Activated CD4-positive, alpha-beta T cell treated with anti-CD3 and anti-CD28 coated beads, Interleukin-2, amount 50 U/mL, for 24 hours (primary cell): ENCODE data around the gene LZTS3.
"Not testable (repeated sequence)": the region's sequence is repeated elsewhere in the genome, so short reads cannot be mapped to it uniquely, and the experiment has no call there.

Source experiments
- DNase-seq, 2 donors: peaks; one replicate each; pipeline ENCODE4 v3.0.0-alpha.2; 2020; ENCODE audit warnings: low read depth in 1 of 2, low spot score in 1 of 2

Gene LZTS3

DNA sequence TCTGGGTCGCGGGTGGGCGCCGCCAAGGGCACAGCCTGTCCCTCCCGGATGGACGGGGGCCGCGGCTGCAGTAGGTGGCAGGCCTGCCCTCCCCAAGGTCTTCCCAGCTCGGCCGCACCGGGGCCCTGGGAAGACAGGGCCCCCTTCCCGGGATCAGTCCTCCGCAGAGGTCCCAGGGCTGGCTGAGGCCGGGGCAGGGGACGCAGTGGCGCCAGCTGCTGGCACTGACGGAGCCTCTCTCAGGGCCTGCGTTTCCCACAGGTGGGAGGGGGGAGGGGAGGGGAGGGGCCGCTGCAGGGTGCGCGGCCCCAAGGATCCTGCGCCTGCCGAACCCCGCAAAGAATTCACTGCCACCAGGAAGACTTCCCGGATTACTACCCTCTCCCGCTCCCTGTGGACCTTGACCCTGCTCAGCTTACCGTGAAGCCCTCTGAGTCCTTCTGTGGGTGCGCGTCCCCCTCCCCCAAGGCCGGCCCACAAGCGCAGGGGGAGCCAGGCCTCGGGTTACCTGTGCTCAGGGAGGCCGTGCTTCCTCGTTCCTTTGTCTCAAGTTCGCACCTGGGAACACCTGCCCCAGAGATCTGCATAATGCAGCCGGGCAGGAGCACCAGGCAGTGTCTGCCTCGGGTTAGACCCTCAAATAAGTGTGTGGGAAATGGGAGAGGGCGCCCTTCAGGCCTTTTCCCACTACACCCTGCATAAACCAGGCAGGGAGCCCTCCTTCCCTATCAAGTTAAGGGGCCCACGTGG is 5.1 kb downstream of the LZTS3 start:
- DNase-seq, result no peak

DNA sequence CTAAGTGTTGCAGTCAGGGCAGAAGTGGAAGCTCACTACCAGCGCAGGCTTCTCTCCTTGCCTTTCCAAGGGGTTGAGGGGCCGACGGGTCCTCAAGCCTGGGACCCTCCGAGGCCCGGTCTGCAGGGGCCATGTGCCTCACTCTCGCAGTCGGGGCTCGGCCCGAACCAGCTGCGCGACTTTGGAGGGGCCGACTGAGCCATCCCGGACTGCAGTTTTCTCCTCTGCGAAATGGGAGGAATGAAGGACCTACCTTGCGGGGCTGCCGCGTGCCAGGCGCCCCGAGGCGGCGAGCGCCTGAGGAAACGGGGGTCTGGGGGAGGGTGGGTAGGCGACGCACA is 5.6 kb downstream of the LZTS3 start:
- DNase-seq, result no peak

DNA sequence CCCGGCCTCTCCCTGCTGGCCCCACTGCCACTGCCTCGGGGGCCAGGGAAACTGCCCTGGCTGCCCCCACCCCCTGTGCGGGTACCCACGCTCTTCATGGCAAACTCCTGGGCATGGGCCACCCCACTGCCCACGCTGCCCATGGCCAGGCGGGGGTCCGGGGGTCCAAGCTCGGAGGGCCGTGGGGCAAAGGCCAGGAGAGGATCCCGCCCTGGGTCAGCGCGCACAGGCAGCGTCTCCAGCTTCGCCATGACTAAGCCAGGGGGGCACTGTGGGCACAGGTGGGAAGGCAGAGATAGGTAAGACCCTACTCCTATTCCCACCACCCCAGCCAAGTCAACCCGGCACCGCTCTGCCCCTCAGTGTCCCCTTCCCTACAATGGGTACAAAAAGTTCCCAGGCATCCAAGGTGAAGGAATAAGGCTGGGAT is 6.4 kb downstream of the LZTS3 start:
- DNase-seq, result no peak

GRCh38 chr20:3166338-3166912 is 6.9 kb downstream of the LZTS3 start:
- DNase-seq, result no peak

DNA sequence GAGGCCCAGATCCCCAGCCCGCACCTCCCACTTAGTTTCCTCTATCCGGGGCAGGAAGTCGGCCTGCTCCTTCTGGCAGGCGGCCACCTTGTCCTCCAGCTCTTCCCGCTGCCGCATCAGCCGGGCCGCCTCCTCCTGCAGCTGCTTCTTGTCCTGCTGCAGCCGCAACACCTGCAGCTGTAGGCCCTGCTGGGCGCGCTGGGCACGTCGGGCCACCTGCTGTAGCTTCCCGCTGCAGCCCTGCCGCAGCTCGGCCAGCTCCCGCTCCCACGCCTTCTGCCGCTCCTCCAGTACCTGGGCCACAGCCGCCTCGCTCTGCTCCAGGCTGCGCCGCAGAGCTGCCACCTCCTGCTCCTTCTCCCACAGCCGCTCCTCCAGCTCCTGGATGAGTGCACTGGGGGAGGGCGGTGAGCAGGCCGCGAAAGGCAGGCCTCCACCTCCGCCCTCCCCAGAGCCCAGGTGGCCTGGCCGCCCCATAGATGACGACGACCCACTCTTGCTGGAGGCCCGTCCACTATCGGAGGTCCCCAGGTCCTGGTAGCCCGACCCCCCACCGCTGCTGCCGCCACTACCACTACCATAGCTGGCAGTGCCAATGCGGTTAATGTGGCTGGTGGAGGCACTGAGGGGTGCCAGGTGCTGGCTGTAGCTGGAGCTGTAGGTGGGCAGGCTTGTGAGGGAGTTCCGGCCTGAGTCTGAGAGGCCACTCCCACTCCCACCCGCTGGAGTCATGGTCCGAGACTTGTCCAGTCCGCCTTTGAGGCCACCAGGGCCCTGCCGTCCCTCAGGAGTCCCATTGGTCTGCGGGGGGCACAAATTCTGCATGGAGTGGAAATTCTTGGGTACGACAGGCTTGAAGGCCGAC is 7.6 kb downstream of the LZTS3 start:
- DNase-seq, result no peak

DNA sequence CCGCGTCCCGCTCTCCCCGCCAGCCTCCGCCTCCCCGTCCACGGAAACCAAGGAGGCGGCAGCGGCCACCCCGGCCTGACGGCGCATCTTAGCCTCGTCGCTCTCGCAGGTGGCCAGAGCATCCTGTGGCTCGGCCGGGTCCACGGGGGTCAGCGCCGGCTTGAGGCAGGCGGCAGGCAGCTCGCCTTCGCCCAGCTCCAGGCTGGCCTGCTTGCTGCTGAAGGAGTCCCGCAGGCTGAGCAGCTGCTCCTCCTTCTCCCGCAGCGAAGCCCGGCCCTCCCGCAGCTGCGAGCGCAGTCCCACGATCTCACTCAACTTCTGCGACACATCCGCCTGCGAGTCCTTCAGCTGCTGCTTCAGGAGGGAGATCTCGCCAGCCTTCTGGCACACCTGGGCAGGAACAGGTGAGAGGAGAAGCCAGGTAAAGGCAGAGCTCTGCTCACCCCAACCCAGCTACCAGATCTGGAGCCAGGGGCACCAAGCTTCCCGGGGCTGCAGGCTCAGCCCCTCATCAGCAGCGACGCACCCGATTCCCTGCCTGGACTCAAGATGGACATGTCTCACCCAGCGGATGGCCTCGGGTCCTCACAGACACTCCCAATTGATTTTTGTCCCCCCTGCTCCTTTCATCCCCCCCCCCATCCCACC is 8.5 kb downstream of the LZTS3 start:
- DNase-seq, result no peak

DNA sequence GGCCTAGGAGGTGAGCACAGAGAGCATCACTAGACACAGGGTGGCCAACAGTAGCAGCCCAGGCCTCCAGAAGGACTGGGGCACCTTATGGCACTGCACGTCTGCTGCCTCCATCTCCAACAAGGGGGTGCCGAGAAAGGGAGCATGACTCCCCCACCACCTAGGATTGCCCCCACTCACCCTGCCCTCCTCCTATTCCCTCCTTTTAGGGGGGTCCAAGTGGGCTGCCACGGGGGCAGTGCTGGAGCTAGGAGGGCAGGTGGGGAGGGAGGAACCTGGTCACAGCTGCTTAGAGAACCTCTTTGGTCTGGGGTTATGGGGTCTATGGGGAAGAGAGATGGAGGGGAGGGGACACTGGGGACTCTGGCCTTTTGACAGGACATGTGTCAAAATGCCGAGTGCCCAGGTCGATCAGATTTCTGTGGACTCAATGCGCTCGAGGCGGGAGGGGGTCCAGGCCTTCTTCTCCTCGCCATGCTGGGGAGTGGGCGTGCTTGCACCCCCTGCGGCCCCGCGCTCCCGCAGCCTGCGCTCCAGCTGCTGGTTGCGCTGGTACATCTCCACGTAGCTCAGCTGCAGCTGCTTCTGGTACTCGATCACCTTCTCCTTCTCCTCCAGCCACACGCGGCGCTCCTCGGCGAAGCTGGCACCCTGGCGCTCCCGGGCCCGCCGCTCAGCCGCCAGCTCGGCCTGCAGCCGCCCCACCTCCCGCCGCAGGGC is 9.1 kb downstream of the LZTS3 start:
- no peak for DNase-seq

DNA sequence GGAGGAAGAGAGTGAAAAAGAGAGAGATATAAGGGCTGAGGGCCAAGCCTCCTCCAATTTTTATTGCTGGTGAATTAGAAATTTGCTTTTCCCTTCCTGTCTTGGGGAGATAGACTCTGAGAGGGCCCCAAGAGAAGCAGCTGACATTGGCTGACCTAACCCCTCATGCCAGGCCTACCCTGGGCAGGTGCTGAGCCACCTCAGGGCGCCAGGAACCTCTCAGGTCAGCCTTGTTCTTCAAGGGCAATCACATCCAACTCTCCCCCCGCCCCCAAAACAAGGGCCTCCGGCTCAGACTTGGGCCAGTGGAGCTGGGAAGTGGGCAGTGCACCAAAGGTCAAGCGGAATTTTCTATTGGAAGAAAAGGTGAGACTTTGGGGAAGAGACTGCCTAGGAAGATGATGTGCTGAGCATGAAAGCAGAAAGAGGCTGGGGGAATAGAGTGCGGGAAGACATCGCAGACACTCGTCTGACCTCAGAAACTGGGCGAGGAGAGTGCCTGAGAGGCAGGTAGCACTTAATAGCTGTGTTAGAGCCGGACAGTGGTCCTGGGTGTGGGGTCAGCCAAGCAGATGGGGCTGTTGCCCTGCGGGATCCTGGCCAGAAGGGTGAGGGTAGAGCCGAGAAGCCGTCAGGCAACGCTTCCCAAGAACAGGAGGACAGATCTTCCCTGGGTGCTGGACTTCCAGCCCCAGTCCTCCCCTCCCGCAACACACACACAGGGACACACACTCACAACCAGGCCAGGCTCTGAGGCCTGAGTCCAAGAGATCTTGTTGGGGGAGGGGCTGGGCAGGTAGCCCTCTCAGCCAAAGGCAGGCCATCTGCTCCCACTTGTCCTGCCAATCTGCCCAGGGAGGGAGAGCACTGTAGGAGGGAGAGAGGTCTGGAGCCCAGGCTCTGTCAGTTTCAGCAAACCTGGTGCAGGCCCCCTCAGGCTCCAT is 10.0 kb downstream of the LZTS3 start:
- DNase-seq, result no peak

DNA sequence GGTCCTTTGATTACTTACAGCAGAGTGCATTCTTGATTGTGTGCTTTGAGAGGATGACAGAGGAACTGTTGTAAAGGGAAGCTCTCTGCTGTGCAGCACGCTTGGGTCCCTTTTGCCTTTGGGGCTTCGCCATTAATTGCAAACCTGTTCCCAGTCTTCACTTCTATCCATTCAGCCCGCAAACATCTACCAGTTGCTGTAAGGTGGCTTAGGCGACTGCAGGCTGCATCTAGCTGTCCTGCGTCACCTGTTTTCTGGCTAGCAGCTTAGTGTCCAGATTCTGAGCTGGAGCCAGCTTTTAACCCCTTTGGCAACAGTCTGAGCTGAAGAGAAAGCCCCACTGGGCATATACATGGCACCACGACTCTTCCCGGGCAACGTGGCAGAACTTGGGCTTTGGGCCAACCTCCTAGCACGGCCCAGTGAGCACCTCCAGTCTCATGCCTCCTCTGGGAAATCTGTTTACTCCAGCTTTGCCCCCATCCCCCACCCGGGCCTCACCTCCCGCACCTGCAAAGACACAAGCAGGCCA is 11.2 kb downstream of the LZTS3 start:
- DNase-seq, result no peak

GRCh38 chr20:3161316-3162079 is 11.9 kb downstream of the LZTS3 start:
- no peak for DNase-seq

GRCh38 chr20:3160418-3160817 is 12.9 kb downstream of the LZTS3 start:
- no peak for DNase-seq

DNA sequence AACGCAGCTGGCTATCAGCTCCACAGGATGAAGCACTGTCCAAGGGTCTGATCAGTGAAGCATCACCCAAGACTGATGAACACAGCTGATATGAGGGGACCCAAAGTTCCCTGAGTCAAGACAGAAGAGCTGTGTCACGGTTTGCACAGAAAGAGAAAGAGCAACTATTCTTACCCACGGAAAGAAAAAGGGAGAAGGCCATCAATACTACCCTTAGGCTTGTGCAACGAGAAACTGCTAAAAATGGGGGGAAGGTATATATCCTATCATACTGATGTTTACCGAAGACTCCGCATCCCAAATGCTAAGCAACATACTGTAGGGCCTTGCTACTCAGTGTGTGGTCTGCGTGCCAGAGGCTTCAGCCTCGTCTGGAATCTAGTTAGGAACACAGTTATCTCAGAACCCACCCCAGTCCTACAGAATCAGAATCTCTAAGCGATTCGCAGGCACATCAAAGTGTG is 14.3 kb downstream of the LZTS3 start:
- DNase-seq, result no peak

- no peak for DNase-seq
Measured at GRCh38 chr20:3157817-3158216, 15.5 kb downstream of the LZTS3 start.

DNA sequence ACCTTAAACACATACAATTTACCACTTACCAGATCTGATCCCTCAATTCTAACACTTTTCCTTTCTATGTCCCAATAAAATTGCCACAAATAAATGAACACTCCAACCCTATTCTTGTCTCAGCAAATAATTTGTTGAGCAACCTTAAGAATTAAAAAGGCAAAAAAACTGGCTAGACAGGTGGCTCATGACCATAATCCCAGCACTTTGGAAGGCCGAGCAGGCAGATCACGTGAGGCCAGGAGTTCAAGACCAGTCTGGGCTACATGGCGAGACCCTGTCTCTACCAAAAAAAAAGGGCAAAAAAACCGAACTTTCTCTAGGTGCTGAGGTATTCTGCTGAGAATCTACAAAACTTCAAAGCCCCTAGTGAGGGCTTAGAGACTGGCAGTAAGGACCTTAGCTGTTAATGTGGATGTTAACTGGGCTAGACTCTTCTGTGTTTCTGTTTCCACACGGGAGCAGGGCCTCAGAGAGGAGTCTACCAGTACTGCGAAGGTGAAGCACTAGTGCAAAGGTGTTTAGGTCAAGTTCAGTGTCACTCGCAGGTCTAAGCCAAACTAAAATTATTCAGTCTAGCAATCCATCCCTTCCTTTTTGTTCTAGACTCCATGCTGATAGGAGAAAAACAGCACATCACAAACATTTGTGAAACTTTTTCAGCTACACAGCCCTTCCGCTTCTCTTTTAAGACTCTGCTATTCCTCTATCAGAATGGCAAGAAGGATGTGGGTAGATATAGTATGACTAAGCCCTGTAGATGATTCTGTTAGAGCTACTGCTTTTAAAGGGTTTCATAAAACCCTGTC is 16.3 kb downstream of the LZTS3 start:
- no peak for DNase-seq

GRCh38 chr20:3152057-3152644 is 21.2 kb downstream of the LZTS3 start:
- DNase-seq, result not testable (repeated sequence)

GRCh38 chr20:3150908-3151307 is 22.4 kb downstream of the LZTS3 start:
- DNase-seq, result no peak

DNA sequence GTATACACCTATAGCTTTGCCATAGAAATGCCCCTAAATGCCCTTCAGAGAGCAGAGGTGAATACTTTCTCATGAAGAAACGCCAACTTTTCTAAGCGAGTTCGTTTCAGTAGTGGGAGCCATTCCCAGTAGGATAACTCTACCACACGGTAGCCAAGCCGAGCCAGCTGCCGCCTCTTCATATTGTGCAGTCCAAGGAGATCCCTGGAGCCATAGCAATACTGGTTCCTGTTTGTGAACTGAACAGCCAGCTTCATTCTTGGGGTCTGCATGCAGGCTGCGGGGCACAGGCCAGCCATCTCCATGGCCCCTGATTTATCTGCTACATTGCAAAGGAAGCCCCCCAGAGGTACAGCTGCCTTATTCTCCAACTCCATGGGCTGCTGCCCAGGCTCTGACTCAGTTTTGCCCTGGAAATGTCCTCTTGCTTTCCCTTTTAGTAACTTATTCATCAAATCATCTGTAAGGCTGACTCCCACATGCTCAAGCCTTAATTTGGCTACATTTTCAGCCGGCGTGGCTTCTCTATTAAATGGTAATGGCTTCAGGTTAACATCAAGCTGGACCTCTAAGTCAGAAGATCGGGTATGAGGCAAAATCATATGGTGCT is 26.5 kb downstream of the LZTS3 start:
- DNase-seq, result no peak
